Vagina (tissue), 2 donors: Measurements from ENCODE around the gene RNASEH2B. TPM values are rescaled to one million over a fixed set of nuclear protein-coding genes. Genes with fewer than 3 reads are reported as not detected.

Source experiments
- DNase-seq, 2 donors: peaks; one replicate each; pipeline ENCODE4 v3.0.0-alpha.2; 2017; ENCODE audit errors: extremely low spot score in 2 of 2
- H3K27ac ChIP-seq: fragments of 200-600 bp; sonication (generic); one replicate; pipeline ENCODE4 v1.5.1; 2019
- H3K27me3 ChIP-seq: fragments of 200-600 bp; sonication (generic); one replicate; pipeline ENCODE4 v1.5.1; 2019
- H3K36me3 ChIP-seq, 2 donors: fragments of 200-600 bp; sonication (generic); one replicate each; pipeline ENCODE4 v1.5.1; 2017 to 2019
- H3K4me1 ChIP-seq: fragments of 200-600 bp; sonication (generic); one replicate; pipeline ENCODE4 v1.5.1; 2019
- H3K4me3 ChIP-seq, 2 donors: fragments of 200-600 bp; sonication (generic); 1 replicate in 1 of 2; 2 replicates in 1 of 2; pipeline ENCODE4 v1.5.1; 2016 to 2019
- H3K9me3 ChIP-seq: fragments of 200-600 bp; sonication (generic); one replicate; pipeline ENCODE4 v1.5.1; 2019
- CTCF ChIP-seq, 3 experiments: fragments of 450-650 bp in 2 of 3; fragments of 200-600 bp in 1 of 3; sonication (generic) in 1 of 3; IDR thresholded peaks; one replicate each; pipeline ENCODE4 v1.5.1; 2017 to 2019; ENCODE audit warnings: antibody characterized with exemption in 3 of 3, mild to moderate bottlenecking in 2 of 3, moderate library complexity in 2 of 3
- POLR2A ChIP-seq, 2 donors: fragments of 450-650 bp; IDR thresholded peaks; one replicate each; pipeline ENCODE4 v1.6.1; 2017; ENCODE audit warnings: antibody characterized with exemption in 2 of 2, mild to moderate bottlenecking in 2 of 2, moderate library complexity in 2 of 2
- POLR2AphosphoS5 ChIP-seq, 2 donors: sonication (generic); formaldehyde crosslinking; IDR thresholded peaks; one replicate each; pipeline ENCODE4 v1.9.0; 2017; ENCODE audit warnings: antibody characterized with exemption in 2 of 2, mild to moderate bottlenecking in 2 of 2, low read depth in 1 of 2; ENCODE audit not compliant: insufficient read depth in 1 of 2
- intact Hi-C: fragments of 100-400 bp; cut with DNase I; formaldehyde crosslinking; loops from one replicate; pipeline ENCODE4 v1.15.1; 2023
- total RNA-seq: library from RNA; depleted of rRNA; stranded (reverse); fragments of >200 nt; gene quantifications from one replicate; pipeline ENCODE4 v1.2.3, GENCODE V29; 2016

The RNASEH2B gene
- total RNA-seq, 1 donor from 2014 or later = 72.9 TPM

- intact Hi-C loops = no loop called here
- Histone ChIP-seq H3K36me3 (no peaks in the 10 kb centered on the region), H3K4me1 (no peaks in the 10 kb centered on the region), H3K4me3 (no peak overlapping the region), H3K27ac (no peak overlapping the region), H3K27me3 (no peaks in the 10 kb centered on the region), H3K9me3 (no peaks in the 10 kb centered on the region)
- no peak for DNase-seq
- TF ChIP-seq POLR2AphosphoS5 (IDR thresholded peaks at IDR 0.05; ENCODE audit: insufficient read depth in 1 of 2, low read depth in 1 of 2) (no peak), CTCF (IDR thresholded peaks at IDR 0.05) (no peak), POLR2A (IDR thresholded peaks at IDR 0.05) (no peak)
These were observed 38.2 kb upstream of the RNASEH2B start for GRCh38 chr13:50871405-50871804.

GRCh38 chr13:50873467-50873866, 36.1 kb upstream of the RNASEH2B start:
- no peaks in the 10 kb centered on the region for H3K36me3 ChIP-seq
- H3K4me3 ChIP-seq = no peak overlapping the region
- no peak overlapping the region for H3K27ac ChIP-seq
- DNase-seq = no peak
- H3K9me3 ChIP-seq = no peaks in the 10 kb centered on the region
- H3K27me3 ChIP-seq = no peaks in the 10 kb centered on the region
- no peaks in the 10 kb centered on the region for H3K4me1 ChIP-seq
- intact Hi-C loops = no loop called here
- TF ChIP-seq POLR2AphosphoS5 (IDR thresholded peaks at IDR 0.05; ENCODE audit: insufficient read depth in 1 of 2, low read depth in 1 of 2) (no peak), POLR2A (IDR thresholded peaks at IDR 0.05) (no peak), CTCF (IDR thresholded peaks at IDR 0.05) (no peak)

GRCh38 chr13:50873991-50874390, 35.6 kb upstream of the RNASEH2B start:
- Histone ChIP-seq H3K9me3 (no peaks in the 10 kb centered on the region), H3K4me1 (no peaks in the 10 kb centered on the region), H3K27ac (no peak overlapping the region), H3K27me3 (no peaks in the 10 kb centered on the region), H3K4me3 (no peak overlapping the region), H3K36me3 (no peaks in the 10 kb centered on the region)
- intact Hi-C loops = no loop called here
- no peak for DNase-seq
- TF ChIP-seq POLR2AphosphoS5 (IDR thresholded peaks at IDR 0.05; ENCODE audit: insufficient read depth in 1 of 2, low read depth in 1 of 2) (no peak), CTCF (IDR thresholded peaks at IDR 0.05) (no peak), POLR2A (IDR thresholded peaks at IDR 0.05) (no peak)

GRCh38 chr13:50882816-50883435, 26.7 kb upstream of the RNASEH2B start:
- no peaks in the 10 kb centered on the region for H3K4me1 ChIP-seq
- no peak for DNase-seq
- no peaks in the 10 kb centered on the region for H3K9me3 ChIP-seq
- H3K27ac ChIP-seq = no peak overlapping the region
- TF ChIP-seq POLR2AphosphoS5 (IDR thresholded peaks at IDR 0.05; ENCODE audit: insufficient read depth in 1 of 2, low read depth in 1 of 2) (no peak), POLR2A (IDR thresholded peaks at IDR 0.05) (no peak), CTCF (IDR thresholded peaks at IDR 0.05) (no peak)
- intact Hi-C loops = no loop called here
- H3K4me3 ChIP-seq = no peak overlapping the region
- H3K27me3 ChIP-seq = no peaks in the 10 kb centered on the region
- H3K36me3 ChIP-seq = no peaks in the 10 kb centered on the region

- Histone ChIP-seq H3K27ac (no peak overlapping the region), H3K9me3 (no peaks in the 10 kb centered on the region), H3K27me3 (no peaks in the 10 kb centered on the region), H3K4me3 (no peak overlapping the region), H3K36me3 (no peaks in the 10 kb centered on the region), H3K4me1 (no peaks in the 10 kb centered on the region)
- no peak for DNase-seq
- intact Hi-C loops = no loop called here
- TF ChIP-seq POLR2A (IDR thresholded peaks at IDR 0.05) (no peak), POLR2AphosphoS5 (IDR thresholded peaks at IDR 0.05; ENCODE audit: insufficient read depth in 1 of 2, low read depth in 1 of 2) (no peak)
These were observed 25.9 kb upstream of the RNASEH2B start for GRCh38 chr13:50883728-50884127.
